ENCODE measurements around the gene BIRC5.
"Not testable (repeated sequence)": the region's sequence is repeated elsewhere in the genome, so short reads cannot be mapped to it uniquely, and the experiment has no call there.

BIRC5 gene

DNA sequence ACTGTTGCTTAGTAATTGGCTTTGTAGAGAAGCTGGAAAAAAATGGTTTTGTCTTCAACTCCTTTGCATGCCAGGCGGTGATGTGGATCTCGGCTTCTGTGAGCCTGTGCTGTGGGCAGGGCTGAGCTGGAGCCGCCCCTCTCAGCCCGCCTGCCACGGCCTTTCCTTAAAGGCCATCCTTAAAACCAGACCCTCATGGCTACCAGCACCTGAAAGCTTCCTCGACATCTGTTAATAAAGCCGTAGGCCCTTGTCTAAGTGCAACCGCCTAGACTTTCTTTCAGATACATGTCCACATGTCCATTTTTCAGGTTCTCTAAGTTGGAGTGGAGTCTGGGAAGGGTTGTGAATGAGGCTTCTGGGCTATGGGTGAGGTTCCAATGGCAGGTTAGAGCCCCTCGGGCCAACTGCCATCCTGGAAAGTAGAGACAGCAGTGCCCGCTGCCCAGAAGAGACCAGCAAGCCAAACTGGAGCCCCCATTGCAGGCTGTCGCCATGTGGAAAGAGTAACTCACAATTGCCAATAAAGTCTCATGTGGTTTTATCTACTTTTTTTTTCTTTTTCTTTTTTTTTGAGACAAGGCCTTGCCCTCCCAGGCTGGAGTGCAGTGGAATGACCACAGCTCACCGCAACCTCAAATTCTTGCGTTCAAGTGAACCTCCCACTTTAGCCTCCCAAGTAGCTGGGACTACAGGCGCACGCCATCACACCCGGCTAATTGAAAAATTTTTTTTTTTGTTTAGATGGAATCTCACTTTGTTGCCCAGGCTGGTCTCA is 11.2 kb downstream of the BIRC5 start:
- no peak for DNase-seq (ENCODE audit: low read depth in 2 of 2)

DNA sequence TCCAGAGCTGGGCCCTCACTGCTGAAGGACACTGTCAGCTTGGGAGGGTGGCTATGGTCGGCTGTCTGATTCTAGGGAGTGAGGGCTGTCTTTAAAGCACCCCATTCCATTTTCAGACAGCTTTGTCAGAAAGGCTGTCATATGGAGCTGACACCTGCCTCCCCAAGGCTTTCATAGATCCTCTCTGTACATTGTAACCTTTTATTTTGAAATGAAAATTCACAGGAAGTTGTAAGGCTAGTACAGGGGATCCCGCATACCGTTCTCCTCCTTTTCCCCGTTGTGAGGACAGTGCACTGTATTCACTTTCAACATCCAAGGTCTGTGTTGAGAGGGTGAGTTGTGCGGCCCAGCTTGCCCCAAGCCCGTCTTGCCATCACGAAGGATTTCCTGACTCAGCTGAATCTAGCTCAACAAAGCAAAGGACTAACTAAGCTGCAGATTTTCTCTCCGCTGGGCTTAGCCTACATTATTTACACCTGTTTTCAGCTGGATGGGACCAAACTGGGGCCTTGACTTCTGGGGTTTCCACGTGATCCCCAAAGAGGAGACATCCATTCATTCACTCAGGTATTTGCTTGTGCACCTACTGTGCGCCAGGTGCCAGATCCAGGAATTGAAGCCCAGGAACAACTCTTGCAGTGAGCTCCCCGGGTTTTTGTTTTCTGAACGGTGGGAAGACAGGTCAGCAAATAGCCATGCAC is 12.2 kb downstream of the BIRC5 start:
- DNase-seq (ENCODE audit: low read depth in 2 of 2), result no peak

DNA sequence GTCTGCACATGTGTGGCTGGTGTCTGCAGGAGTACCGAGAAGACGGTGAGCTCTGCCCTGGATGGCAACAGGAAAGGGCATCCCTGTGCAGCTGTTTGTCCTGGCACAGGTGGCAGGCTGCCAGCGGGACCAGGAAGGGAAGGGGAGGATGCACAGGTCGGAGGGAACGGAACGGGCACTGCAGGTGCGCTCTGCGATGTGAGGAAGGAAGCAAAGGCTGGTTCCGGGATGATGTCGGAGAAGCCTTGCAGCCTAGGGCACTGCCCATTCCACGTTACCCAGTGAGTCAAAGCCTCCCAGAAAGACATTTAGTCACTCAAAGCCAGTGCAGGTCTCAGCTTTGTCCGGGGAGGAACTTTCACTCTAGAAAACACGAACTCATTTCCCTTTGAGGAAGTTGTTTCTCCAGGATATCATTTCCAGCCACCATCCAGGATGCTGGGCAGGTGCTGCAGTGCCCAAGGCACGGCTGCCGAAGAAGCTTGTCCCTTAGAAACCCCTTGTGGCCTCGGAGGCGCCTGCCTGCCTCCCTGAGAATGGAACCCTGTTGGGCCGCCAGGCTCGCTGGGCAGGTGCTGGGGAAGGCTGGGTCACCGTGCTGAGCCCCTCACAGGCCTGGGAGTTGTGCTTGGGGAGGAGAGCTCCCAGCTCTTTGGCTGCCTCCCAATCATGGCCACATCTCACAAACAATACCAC is 12.9 kb downstream of the BIRC5 start:
- DNase-seq (ENCODE audit: low read depth in 2 of 2), result no peak

DNA sequence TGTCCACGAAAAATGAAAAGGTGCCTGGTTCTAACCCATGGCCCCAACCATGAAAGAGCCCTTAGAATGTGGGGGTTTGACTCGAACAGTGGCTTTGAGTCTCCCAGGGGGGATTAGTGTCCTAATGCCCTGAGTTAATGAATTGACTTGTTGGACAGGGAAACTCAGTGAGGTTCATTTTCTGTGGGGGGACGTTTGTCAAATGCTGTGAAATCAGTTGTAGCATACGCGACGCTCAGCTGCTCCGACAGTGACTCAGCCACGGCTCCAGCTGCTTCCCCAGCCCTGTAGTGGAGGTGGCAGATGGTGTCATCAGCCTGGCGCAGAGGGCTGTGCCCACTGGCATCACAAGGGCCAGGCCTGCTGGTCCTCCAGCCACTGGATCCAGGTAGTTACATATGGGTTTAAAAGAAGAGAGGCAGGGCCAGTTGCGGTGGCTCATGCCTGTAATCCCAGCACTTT is 13.4 kb downstream of the BIRC5 start:
- DNase-seq (ENCODE audit: low read depth in 2 of 2), result no peak

DNA sequence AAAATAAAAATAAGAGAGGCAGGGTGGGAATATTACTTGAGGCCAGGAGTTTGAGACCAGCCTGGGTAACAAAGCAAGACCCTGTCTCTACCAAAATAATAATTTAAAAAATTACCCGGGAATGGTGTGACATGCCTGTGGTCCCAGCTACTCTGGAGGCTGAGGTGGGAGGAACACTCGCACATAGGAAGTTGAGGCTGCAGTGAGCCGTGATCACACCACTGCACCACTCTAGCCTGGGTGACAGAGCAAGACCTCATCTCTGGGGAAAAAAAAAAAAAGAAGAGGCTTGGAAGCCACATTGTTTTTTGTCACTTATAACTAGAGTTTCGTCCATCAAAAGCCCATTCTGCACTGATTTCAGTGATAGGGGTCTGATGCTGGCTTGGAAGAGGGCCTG is 14.1 kb downstream of the BIRC5 start:
- no peak for DNase-seq (ENCODE audit: low read depth in 2 of 2)

DNA sequence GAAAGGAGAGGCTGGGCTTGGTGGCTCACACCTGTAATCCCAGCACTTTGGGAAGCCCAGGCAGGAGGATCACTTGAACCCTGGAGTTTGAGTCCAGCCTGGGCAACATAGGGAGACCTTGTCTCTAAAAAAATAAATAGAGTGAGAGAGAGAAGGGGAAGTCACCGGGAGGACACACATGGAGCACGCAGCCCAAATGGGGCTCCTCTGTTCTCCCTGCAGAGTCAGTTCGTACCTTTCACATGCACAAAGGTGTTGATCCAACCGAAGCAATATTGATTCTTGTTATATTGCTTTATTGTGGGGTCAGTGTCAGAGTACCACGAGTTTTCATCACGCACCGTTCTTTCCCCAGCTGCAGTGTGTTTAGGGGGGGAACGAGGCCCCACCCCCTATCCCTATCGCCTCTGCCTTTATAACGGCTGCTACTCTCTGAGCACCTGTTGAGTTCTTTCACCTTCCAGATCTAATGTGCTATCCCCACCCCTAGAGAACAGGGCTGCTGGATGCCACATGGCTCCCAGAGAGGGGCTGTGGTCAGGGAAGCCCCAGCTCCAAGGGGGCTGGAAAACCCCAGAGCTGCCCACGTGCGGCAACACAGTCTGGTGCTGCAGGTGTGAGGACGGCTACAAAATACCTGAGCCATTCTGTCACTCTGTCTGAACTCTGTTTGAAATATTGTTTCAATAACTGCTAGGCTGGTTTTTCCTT is 16.4 kb downstream of the BIRC5 start:
- DNase-seq (ENCODE audit: low read depth in 2 of 2), result no peak

DNA sequence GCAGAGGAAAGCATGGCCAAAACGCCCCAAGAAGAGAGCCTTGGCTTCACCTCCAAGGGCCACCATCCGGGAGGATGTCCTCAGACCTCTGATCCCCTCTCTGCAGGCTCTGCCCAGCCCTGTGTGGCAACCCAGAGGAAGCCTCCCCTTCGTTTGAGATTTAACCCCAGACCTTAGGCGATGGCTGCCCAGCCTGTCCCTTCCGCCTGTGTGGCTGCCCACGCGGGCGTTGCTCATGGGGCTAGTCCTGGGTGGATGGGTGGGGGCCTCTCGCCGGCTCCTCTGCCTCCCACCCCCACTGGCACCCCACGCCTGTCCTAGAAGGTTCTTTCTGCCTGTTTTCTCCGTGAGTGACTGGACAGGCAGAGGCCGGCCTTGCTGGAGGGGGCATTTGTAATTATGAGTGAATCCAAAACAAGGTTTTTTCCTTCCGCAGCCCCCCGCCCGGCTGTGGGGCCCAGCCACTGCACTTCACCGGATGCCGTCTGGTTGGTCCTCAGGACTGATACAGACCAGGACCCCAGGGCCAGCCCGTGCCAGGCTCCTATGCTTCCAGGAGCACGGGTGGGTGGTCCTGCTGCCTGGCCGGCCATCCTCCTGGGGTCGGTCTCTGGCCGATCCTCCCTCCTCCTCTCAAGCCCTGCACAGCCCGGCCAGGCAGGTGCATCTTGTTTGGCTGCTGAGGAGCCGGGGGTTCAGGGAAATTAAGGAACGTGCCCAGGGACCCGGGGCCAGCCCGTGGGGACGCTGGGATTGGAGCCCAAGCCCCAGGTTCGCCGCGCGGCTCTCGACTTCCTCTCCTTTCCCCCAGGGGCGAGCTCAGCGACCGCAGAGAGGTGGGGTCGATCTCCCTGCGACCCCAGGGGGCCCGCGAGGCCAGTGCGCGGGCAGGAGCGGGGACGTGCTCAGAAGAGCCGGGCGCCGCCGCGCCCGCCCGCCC is 17.2 kb downstream of the BIRC5 start, which contains the start of gene TMEM235:
Gene TMEM235 (plus strand): TSS at position 636 of the 940 bp plus-strand sequence. CDS start 393 bp downstream, outside the sequence.
- no peak for DNase-seq (ENCODE audit: low read depth in 2 of 2)

DNA sequence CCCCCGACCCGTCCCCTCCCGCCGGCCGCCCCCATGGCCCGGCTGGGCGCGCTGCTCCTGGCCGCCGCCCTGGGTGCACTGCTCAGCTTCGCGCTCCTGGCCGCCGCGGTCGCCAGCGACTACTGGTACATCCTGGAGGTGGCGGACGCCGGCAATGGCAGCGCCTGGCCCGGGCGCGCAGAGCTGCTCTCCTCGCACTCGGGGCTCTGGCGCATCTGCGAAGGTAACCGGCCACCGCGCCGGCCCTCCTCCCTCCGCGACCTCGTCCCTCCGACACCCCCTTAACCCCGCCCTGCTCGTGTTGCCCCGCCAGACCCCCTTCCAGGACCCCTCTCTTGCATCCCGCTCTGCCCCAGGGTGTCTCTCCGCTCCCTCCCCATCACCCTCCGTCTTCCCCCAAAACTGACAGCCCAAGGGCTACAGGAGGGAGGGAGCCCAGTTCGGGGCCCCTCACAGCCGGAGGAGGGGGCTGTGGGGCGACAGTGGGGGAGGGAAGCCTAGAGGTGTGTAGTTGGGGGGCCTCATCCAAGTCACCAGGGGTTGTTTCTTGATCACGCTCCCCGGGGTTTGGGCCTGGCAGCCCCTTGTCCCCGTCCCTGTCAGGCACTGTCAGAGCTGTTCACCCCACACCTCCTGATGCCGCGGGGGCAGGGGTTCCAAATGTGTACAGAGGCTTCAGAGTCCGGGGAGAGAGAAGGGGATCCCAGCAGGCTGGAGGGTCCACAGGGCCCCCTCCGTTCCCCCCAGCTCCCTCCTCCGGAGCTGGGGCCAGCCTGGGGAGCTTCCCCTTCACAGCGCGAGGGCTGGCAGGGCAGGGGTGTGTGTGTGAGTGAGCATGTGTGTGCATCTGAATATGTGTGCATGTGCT is 18.2 kb downstream of the BIRC5 start:
- DNase-seq (ENCODE audit: low read depth in 2 of 2), result no peak

DNA sequence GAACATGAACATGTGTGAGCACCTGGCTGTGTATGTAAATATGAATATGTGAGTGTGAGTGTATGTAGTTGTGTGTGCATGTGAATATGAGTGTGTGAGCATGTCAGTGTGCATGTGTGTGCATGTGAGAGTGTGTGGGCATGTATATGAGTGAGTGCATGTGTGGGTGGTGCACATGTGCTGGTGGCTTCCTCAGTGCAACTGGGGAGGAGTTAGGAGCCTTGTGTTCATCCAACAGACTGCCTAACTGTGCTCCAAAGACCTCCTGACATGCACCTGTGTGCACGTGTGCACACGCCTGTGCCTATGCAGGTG is 18.8 kb downstream of the BIRC5 start:
- no peak for DNase-seq (ENCODE audit: low read depth in 2 of 2)

DNA sequence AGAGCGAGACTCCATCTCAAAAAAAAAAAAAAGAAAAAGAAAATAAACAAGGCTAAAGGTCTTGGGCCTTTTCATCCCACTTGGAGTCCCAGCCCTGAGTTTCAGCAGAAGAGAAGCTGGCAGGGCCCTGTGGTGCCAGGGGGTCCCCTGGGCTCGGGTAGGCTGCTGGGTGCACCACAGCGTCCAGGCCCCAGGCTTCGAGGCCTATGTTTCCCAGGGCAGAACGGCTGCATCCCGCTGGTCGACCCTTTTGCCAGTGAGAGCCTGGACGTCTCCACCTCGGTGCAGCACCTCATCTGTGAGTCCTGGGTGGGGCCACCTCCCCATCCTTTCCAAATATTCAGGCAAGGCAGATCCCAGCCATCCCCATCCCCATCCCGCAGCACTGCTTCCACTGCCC is 19.6 kb downstream of the BIRC5 start:
- no peak for DNase-seq (ENCODE audit: low read depth in 2 of 2)

DNA sequence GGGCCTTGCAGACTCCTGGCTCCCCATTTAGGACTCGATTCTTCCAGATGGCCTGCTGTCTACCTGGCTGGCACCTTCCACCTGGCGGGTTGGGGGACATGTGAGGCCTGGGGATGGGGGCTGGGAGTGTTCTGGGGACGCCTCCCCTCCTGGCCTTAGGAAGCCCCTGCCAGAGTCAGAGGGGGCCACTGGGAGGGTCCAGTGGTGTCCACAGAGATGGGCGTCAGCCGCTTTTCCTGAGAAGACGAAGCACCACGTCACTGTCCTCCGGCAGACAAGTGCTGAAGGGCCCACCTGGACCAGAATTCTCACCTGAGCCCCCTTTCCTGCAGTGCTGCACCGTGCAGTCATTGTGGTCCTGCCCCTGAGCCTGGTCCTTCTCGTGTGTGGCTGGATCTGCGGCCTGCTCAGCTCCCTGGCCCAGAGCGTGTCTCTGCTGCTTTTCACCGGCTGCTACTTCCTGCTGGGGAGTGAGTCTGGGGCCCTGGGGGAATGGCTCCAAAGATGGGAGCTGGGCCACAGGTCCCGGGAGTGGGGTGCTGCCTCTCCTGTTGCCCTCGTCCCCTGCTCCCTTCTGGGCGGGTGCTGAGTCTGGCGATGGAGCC is 20.3 kb downstream of the BIRC5 start:
- no peak for DNase-seq (ENCODE audit: low read depth in 2 of 2)

DNA sequence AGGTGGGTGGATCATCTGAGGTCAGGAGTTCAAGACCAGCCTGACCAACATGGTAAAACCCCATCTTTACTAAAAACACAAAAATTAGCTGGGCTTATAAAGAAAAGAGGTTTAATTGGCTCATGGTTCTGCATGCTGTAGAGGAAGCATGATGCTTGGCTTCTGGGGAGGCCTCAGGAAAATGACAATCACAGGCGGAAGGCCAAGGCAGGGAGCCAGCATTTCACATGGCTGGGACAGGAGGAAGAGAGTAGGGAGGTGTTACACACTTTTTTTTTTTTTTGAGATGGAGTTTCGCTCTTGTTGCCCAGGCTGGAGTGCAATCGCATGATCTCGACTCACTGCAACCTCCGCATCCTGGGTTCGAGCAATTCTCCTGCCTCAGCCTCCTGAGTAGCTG is 21.0 kb downstream of the BIRC5 start:
- DNase-seq (ENCODE audit: low read depth in 2 of 2), result not testable (repeated sequence)

DNA sequence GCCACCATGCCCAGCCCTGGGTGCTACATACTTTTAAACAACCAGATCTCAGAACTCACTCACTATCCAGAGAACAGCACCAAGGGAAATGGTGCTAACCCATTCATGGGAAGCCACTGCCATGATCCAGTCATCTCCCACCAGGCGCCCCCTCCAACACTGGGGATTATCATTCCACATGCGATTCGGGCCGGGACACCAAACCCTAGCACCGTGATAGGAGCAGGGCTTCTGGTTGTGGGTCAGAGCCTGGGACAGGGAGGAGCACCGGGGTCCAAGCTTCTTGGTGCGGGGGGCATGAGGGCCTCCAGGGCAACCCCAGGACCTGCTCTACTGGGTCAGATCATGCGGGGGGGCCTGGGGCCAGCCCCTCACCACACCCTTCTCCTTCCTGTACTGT is 21.8 kb downstream of the BIRC5 start:
- DNase-seq (ENCODE audit: low read depth in 2 of 2), result no peak

DNA sequence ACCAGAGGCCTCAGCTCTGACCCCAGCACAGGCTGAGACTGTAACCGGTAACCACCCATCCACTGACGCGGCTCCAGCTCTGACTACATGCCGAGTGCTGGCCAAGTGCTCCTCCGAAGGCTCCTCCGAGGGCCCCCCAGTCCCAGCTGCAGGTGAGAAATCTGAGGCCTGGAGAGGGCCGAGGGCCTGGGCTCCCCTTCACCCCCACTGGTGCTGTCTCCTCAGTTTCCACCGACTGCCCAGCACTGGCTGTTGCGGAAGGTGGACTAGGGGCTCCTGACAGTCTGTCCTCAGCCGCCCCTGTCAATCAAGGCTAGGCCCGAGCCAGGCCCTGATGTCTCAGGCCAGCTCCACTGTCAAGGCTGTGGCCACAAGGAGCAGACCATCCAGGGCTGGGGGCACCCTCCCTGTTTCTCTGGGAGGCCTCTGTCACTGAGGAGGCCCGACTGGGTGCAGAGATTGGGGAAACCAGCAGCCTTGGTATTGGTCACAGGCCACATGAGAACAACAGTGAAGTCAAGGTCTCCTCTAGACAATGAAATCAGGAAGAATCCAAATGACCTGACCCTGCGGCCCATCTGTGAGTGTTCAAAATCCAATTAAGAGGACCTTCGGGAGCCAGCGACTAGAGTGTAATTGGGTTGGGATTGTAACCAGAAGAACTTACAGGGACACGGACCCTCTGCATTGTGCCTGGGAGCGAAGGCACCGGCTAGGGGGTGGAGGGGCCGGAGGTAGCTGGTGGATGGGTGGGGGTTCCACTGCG is 22.5 kb downstream of the BIRC5 start:
- DNase-seq (ENCODE audit: low read depth in 2 of 2), result no peak

DNA sequence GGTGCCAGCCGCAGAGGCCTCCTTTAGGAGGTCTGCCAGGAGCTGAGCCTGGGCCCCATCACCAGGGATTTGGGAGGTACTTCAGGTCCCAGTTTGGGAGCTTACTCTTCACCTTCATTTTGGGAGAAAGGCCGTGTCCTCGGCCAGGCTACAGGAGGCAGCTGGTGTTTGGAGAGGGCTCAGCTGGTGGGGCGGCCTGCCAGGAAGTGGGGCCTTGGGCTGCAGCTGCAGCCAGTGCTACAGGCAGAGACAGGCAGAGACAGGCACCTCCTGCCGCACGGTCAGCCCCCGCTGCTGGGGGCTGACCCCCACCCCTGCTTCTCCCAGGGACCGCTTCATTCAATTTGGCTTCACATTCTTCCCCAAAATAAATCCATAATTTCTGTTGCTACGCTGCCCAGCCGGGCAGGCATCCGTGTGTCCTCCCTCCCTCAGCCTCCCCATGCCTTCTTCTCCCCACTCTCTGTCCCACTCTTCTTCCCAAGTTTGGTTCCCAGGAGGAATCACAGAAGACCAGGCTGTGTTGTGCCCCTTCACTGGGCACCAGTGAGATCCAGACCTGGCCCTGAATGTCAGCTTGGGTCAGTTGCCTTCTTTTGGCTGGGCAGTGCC is 23.5 kb downstream of the BIRC5 start:
- no peak for DNase-seq (ENCODE audit: low read depth in 2 of 2)

DNA sequence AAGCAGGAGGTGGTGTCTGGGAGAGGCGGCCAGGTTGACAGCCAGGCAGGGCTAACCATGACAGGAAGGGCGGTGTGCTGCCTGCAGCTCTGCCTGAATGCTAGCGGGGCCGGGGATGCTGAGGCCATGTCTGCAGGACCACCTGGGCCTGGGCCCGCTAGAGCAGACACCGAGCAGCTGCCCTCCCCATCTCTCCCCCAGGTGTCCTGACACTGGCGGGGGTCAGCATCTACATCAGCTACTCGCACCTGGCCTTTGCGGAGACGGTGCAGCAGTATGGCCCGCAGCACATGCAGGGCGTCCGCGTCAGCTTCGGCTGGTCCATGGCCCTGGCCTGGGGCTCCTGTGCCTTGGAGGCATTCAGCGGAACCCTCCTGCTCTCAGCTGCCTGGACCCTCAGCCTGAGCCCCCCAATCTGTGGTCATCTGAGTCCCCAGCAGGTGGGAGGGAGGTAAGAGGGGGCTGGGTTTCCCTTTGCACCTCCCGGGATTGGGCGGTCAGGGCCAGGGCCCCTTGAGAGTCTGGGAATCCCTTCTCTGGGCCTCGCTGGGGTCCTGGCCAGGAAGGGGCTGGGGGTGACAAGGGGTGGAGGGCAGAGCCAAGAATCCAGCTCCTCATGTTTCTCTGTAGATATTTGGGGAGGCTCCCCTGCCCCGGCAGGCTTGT is 24.9 kb downstream of the BIRC5 start:
- no peak for DNase-seq (ENCODE audit: low read depth in 2 of 2)

DNA sequence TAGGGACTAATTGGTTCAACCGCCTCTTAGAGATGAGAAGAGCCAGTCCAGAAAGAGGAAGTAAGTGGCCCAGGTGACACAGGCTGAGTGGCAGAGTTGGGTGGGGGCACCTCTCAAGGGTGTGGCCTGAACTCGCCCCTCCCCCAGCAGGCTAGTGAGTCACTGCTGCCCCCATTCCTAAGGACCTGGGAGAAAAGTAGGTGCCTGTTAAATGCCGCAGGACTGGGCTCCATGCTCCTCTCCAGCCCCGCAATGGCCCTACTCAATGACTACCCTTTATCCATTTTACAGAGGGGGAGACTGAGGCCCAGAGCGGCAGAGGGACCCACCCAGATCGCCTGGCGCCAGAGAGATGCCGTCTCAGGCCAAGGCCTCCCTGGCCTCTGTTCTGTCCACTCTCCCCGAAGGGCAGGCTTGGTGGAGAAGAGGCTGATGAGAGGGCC is 25.5 kb downstream of the BIRC5 start:
- DNase-seq (ENCODE audit: low read depth in 2 of 2), result no peak

Measured in stimulated activated CD8-positive, alpha-beta memory T cell treated with anti-CD3 and anti-CD28 coated beads, Interleukin-2, amount 100 ng/mL, for 48 hours (primary cell).